ENCODE results near the gene PXYLP1.

DNA sequence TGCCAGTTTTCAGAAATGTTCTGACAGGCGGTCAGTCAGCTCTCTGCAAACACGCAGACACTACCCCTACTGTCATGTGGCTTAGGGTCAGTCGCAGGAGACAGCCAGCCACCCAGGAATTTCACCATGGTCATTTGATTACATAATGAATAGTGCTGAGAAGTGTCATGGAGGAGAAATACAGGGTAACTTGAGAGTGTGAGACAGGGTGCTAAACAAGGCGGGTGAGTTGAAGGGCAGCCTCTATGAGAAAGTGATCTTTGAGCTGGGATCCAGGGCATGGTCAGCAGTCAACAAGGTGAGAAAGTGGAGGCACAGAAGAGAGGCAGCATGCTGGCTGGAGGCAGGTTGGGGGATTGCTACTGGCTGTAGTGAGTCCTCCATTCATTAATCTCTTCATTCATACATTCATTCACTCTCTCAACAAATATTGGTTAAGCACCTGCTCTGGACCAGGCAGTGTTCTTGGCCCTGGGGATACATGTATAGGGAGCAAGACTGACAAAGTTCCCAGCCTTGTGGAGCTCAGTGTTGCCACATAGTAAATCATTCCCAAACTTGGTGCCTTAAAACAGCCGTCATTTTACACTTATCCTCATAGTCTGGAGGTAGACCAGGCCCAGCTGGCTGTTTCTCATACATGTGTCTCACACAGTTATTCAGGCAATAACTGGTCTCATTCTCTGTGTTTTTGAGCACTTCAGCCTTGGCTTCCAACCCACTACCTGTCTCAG, 14.8 kb downstream of the PXYLP1 start:
- no peak for TF ChIP-seq CTCF (IDR thresholded peaks at IDR 0.05)
- no peak for TF ChIP-seq POLR2A (IDR thresholded peaks at IDR 0.05)

Measured in tibial nerve (tissue), 3 donors.